Stimulated activated CD8-positive, alpha-beta memory T cell treated with anti-CD3 and anti-CD28 coated beads, Interleukin-4, amount 100 ng/mL, for 1 hour (primary cell): ENCODE measurements around the gene RABL6.
"Not testable (repeated sequence)": the region's sequence is repeated elsewhere in the genome, so short reads cannot be mapped to it uniquely, and the experiment has no call there.

Experiments used
- DNase-seq, 2 donors: peaks; one replicate each; pipeline ENCODE4 v3.0.0-alpha.2; 2020; ENCODE audit warnings: low read depth in 2 of 2, low spot score in 1 of 2

The RABL6 gene

DNA sequence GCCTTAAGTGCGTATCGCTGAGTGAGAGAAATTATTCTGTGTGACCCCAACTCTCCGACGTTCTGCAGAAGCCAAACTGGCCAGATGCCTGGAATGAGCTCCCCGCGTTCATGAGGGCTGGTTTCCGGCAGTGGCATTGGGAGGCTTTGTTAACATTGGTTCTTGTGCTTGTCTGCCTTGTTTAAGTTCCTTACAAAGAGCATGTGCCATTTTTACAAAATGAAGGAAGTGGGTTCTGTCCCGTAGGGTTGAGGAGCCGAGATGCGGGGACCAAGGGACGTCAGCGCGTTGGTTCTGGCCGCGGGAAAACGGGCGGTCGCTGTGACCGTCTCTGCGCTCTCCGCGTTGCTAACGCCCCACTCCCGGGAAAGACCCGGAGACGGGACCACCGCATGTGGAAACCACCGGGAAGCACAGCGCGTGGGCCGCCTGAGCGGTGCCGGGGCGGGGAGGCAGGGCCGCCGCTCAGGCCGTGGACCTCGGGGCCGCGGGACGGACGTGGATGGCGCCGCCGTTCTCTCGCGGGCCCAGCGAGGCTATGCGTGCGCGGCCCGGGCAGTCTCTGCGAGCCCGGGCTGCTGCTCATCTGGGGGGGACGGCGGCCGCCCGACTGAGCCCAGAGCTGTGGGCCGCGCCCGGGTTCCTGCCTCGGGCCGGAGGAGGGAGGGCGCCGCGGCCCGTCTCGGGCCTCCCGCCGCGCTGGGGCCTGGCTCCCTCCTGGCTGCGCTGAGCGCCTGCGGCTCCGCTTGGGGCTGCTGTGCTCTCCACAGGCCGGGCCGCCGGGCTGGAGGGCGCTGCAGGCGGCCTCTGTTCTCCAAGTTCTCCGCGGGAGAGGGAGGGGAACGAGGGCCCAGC lies 13.4 kb downstream of the RABL6 start:
- DNase-seq: no peak

DNA sequence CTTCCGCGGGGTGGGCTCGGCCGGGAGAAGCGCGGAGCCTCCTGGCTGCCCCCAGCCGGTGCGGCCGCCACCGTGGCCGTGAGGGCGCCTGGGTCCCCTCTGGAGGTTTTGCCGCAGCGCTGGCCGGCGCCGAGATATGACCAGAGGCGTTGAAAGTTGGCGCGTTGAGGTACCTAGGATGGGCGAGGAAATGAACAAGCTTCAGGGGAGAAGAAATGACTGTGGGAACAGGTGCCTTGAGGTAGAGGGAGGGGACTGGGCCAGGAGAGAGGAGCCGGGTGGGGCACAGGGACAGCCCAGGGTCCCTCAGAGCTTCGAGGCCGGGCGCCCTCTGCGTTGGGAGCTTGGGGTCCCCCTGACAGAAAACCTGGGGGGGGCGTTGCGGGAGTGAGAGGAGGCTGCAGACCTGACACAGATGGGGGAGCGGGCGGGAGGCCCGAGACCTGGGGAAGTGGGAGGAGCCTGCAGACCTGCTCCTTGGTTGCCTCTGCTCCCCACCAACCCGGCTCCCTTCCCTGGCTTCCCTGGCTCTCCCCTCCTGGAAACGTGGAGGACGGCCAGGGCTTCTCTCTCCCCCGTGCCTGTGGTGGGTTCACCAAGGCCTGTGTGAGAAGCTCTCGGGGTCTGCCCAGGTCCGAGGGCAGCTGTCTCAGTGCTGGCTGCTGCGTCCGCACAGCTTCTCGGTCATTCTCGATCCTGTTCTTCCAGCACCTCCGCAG lies 14.2 kb downstream of the RABL6 start:
- DNase-seq: no peak

DNA sequence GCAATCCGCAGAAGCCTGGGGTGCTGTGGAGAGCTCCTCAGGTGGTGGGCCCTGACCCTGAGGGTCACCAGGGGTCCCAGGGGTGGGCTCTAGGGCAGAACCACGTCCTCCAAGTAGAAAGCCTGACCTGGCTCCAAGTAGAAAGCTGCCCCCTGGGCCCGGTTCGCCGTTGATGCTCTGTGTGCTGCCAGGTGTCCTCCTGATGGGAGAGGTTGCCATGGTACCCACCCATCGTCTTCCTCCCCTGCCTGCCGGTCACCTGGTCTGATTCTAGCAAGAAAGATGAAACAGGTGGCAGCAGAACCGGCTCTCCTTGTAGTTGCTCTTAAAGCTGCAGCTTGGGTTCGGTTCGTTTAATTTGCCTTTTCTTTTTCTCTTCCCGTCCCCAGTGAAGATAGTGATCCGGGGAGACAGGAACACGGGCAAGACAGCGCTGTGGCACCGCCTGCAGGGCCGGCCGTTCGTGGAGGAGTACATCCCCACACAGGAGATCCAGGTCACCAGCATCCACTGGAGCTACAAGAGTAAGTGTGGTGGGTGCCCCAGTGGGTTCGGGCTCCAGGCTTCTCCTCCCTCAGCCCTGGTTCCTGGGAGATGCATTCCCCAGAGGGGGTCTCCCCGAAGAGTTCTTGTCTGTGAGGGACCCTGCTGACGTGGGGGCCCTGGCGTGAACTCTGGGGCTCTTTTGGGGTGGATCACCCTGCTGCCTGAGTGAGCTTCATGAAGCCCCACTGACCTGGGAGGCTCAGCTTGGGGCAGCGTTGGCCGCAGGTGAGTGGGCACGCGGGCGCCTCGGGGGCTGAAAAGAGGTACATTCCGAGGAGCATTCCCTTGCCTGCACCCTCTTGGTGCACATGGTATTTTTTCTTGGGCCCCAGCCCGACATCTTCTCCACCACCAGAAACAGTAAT lies 15.6 kb downstream of the RABL6 start:
- no peak for DNase-seq

DNA sequence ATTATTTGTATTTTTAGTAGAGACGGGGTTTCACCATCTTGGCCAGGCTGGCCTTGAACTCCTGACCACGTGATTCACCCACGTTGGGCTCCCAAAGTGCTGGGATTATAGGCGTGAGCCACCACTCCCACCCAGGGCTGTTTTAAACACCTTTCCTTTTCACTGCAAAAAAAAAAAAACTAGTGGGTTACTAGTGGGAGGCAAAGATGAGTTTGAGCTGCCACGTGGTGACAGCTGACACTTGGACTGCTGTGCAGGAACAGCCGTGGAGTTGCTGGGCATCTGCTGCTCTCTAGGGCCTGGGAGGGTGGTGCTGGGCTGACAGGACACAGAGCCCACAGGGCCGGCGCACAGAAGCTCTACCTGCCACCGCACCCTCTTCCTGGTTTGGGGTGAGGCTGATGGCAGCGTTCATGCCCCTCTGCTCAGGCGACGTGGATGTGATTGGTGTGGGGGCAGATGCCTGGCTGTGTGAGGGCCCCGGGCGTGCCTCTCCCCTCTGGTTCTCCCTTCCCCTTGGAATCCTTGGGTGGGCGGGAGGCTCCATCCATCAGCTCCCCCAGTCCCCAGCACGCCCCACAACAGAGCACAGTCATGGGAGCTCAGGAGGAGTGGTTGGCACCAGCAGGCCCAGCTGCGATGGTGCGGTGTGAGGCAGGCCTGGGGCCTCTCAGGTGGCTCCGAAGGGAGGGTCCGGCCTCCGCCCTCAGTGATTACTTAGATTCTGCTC lies 16.9 kb downstream of the RABL6 start:
- DNase-seq: no peak

DNA sequence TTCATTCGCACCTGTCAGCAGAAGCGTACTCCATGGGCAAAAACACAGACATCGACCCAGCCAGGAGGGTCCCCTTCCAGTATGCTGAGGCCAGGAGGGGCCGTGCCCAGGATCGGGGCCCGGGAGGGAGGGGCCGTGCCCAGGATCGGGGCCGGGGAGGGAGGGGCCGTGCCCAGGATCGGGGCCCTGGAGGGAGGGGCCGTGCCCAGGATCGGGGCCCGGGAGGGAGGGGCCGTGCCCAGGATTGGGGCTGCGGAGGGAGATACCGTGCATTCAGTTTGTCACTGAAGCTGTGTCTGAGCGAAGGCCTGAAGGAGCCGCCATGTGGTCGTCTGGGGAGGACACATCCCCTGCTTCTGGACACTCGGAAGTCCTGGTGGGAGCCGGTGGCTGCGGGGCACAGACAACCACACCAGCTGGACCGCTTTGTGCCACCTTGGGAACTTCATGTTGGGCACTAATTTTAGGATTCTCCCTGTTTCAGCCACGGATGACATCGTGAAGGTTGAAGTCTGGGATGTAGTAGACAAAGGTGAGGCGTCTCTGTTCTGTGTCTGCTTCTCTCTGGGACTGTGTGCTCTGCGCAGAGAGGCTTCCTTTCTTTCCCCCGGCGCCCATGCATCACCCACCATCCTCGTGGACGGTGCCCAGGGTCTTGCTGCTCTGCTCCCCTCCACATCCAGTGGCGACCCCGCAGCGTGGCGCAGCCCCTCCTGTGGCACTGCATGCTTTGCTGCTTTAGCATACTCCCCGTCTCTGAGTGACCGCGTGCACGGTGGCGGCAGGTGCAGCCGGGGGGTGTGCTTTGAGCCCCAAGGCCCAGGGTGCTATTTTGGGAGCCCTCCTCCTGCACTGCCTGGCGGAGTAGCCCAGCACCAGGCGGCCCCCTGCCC lies 17.8 kb downstream of the RABL6 start:
- no peak for DNase-seq

DNA sequence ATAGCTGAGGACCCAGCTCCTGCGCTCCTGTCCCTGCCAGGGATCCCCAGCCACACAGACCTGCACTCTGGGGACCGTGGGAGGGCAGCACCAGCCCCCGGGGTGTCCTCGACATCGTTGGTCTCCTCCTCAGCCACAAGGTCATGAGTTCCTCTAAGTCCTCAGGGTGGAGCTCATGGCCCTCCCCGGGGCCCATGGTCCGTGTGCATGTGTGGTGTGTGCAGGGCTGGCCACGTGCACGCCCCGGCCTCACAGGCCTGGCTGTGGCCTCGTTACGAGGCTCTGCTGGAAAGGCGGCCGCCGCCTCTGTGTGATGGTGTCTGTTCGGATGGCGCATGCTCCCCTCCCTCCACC lies 18.4 kb downstream of the RABL6 start:
- no peak for DNase-seq

DNA sequence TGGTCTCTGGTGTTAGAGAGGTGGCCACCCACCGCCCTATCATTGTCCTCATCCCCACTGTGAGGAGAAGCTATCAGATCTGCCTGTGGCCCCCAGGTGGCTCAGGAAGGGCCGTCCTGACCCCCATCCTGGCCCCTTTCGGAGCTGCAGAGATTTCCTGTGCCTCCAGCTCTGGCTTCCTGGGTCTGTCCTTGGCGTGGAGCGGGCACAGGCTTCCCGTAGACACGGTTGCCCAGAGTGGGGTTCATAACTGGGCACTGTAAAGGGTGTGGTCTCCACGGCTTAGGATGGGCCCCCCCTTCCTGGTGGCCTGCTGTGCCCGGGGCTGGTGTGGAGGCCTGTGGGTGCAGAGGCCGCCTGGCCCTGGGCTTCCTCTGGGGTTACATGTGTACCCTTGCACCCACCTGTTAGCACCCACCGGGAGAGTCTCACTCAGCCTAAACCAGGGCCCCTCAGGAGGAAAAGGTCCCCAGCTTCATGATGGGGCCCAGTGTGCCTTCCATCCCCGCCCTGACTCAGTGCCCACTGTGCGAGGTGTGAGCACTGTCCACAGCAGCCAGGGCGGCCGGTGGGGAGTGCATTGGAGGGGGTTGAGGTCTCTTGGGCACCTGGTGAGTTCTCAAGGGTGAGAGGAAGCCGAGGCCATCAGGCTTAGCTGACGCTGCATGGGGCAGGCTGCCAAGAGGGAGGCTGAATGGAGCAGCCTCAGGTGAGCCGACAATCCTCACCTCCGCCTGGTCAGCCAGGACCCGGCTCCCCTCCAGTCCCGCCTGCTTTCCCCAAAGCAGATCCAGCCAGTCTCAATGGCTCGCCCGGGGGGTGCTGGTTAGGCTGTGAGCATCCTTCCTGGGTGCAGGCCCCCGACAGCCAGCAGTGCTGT lies 19.2 kb downstream of the RABL6 start:
- no peak for DNase-seq

DNA sequence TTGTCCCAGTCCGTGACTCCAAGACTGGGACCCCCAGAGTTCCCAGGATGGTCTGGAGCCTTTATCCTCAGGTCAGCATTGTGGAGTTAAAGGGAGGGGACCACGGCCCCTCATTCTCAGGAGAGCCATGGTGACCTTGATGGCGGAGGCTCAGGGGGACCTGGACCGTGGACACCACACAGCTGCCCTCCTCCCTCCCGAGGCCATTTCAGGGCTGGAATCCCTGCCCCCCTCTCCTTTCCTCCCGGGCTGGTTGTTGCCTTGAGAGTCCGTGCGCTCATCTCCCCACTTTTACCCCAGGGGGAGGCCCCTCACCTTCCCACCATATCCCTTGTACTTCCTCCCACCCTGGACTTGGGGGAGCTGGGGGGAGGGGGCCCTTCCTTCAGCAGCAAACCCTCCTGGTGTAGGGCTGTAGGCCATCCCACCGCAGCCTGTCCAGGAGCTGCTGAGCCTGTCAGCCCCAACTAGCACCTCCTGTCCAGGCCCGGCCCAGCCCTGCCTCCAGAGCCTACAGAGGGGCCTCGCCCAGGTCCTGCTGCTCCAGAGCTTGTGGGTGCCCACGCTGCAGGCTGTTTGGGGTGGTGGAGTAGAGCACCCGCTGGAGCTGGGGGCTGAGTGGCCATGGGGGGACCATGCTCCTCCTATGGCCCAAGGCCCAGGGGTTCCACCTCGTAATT lies 20.2 kb downstream of the RABL6 start:
- DNase-seq: no peak

DNA sequence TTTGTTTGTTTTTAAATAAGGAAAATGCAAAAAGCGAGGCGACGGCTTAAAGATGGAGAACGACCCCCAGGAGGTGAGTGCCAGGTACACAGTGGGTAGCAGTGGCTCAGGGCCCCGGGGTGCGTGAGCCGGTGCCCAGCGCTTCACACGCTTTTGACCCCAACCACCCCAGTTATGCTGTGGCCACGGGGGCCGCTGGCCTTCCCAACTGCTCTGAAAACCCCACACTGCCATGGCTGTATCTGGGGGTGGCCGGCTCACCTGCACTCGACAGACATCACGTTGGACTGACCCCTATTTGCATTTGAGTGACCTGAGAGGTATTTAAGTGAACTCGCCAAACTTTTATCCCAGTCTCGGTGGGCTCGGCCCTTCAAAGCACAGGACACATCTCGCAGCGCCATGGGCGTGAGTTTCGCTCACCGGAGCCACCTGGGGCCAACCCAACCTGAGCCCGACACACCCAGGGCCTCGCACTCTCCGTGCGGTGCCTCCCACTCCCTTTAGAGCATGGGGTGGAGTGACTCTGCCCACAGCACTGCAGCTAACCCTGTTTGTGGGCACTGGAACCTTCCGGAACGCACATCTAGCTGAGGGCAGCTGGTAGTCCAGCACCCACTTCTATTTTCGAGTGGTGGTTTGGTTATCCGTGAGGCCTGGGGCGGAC lies 20.9 kb downstream of the RABL6 start:
- no peak for DNase-seq

DNA sequence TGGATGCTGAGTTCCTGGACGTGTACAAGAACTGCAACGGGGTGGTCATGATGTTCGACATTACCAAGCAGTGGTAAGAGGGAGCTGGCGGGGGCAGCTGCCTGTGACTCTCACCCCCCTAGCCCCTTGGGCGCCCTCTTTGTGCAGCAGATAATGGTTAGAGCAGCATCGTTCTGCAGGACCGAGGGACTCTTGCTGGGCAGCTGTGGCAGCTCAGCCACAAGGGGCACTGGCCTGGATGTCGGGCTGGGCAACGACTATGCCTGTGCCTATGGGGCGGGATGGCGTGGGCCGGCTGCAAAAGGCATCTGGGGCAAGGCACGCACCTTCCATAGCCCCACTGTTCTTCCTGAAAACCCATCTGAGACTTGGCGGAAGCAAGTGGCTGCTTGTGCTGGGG lies 21.7 kb downstream of the RABL6 start:
- DNase-seq: no peak

DNA sequence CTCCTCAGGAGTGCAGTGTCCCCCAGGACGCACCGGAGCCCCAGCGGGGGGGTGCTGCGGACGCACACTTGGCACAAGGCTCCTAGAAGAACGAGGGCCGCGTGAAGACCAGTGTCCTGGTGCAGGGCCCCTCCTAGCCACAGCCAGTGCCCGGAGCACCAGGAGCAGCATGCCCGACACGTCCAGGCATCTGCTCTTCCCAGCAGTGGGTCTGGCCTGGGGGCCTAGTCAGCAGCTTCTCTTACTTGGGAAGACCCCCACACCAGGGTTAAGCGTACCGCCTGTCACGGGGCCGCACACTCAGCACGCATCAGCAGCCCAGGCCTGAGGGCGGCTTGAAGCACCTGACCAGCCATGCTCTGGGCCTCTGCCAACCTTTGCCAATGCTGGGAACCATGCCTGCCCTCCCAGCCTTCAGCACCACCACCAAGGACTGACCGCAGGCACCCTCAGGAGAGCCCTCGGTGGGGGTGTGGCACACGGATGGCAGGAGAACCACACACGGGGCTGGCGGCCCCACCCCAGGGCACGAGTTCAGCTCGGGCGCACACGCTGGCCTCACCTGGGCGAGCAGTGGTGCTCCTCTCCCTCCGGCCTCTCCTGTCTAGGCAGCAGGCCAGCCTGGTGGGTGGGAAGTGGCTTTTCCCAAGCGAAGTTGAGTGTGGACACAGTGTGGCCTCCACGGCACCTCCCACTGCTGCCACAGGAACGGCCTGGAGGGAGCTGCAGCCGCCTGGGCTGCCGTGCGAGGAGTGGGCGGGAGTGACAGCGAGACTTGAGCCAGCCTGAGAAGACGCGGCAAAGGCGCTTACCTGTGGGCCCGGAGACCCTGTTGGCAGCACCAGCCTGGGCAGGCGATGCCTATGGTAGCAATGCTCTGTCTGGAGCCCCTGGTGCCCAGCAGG lies 22.5 kb downstream of the RABL6 start:
- no peak for DNase-seq

DNA sequence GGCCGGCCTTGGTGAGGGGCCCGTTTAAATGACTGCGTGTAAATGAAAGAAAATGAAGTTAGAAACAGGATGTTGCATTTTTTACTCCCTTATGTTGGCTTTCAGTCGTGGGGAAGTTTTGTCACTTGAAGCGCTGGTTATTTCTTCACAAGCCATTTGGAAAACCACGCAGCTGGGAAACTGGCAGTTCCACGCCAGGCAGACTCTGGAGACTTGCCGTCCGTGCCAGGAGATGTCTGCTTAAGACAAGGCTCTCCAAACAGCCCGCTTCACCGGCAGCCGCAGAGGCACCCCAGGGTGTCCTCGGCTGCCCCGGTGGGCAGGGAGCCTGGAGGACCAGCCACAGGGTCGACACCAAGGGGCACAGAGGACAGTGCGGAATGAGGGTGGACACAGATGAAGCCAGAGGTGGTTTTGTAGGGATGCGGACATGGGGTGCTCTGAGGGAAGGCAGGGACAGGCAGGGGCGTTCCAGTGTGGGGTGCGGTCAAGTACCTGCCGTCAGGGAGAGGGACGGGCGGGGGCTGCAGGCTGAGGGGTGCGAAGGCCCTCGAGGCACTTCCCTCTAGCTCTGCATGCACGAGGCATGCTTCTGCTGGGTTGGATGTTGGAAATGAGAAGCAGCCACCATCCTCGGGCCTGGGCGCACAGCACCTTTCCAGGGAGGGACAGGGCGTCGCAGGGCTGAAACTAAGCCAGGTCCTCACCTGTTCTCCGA lies 23.4 kb downstream of the RABL6 start:
- DNase-seq: no peak

DNA sequence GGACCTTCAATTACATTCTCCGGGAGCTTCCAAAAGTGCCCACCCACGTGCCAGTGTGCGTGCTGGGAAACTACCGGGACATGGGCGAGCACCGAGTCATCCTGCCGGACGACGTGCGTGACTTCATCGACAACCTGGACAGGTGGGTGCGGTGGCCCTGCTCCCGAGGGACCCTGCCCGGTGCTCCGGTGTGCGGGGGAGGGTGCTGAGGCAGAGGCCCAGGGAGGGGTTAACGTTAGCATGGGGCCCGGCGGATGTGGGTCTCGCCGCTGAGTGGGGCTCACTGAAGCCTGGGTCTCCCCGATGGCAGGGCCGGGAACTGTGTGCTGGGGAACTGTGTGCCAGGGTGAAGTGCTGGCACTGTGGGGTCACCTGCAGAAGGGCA lies 24.0 kb downstream of the RABL6 start:
- no peak for DNase-seq

DNA sequence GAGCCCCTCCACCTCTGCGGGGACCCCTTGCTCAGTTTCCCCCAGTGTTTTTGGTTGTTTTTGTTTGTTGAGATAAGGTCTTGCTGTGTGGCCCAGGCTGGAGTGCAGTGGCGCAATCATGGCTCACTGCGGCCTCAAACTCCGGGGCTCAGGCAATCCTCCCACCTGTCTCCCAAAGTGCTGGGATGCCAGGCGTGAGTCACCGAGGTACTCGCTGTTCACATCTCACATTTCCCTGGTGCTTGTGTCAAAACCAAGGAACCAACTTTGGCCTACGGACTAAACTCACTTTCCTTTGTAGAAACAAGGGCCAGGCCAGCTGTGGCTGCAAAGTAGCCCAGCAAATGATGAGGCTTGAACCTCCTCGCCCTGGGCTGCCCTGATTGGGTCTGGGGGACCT lies 24.8 kb downstream of the RABL6 start:
- DNase-seq: no peak

DNA sequence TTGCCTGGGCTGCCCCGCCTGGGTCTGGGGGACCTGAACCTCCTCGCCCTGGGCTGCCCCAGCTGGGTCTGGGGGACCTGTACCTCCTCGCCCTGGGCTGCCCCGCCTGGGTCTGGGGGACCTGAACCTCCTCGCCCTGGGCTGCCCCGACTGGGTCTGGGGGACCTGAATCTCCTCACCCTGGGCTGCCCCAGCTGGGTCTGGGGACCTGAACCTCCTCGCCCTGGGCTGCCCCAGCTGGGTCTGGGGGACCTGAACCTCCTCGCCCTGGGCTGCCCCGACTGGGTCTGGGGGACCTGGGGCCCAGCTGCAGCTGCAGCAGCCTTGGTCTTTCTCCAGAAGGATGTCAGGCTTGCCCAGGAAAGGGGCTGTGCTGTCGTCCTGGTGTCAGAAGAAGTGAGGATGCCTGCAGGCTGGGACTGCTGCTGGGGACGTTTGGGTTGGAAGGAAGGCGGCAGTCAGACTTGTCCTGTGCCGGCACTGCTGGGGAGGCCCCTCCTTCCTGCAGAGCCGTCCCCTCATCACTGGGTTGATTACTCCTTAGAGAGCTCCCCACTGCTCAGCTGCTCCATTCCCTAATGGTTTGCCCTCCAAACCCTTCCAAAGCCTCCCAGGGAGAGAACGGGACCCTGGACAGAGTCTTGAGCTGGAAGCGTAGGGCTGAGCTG lies 25.8 kb downstream of the RABL6 start:
- DNase-seq: not testable (repeated sequence)
